ENCODE results near the gene EZR. TPM values are rescaled to one million over a fixed set of nuclear protein-coding genes. Genes with fewer than 3 reads are reported as not detected.

EZR gene
- total and polyA plus RNA-seq, 10 of the 15 experiments (the other 5 are each of a cell fraction or from before 2014, with no cell fraction given): 79.1 to 282 (median 161) TPM

DNA sequence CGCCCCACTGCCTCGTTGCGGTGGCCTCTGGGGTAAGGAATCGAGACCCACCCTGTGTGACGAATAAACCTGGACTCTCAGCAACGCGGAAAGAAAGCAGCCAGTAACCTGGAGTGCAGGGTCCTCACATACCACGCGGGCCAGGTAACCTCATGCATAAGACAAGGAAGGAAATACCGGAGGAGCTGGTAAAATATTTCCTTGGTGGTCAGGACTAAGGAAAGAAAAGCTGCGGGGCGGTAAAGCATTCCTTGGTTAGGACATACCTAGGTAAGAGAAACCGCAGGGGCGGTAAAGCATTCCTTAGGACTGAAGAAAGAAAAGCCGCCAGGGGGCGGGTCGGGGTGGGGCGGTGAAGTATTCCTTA lies 88.6 kb downstream of the EZR start (continued):
- TF ChIP-seq ZZZ3 (IDR thresholded peaks at IDR 0.05; ENCODE audit: control insufficient read depth, insufficient read length, low read depth) (no peak), NR2C1 (IDR thresholded peaks at IDR 0.05) (no peak), EZH2 (IDR thresholded peaks at IDR 0.05; ENCODE audit: borderline replicate concordance, control insufficient read depth, low read depth, low read length) (no peak), DPF2 (IDR thresholded peaks at IDR 0.05) (no peak)

DNA sequence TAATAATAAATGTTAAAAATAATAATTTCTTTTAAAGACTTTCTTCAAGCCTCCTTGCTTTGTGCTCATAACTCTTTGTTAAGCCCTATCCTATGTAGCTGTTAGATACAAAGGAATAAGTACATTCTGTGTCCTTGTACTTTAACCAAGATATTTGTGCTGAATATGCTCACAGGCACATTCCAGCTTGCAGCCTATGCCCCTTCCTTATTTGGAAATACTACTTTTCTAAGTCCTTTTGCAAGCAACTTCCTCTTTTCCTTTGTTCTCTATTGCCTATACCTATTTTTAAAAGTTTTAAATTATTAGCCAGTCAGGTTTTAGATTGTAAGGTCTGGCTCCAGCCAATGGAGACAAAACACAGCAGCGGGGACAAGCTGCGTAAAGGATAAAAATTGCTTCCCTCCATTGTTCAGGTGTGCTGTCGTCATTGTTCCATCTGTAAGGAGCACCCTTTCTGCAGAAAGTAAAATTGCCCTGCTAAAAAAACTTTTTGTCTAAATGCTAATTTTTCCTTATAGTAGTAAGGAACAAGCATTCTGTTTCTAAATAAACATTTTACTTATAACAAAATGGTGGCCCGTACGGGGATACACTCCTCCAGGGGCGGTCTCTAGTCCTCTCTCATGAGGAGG lies 89.1 kb downstream of the EZR start:
- no peaks in the 10 kb centered on the region for H3K79me2 ChIP-seq (ENCODE audit: control insufficient read depth, insufficient read depth, low read length)
- no peaks in the 10 kb centered on the region for H3K27me3 ChIP-seq (replicated peaks in 1 of 2; ENCODE audit: control insufficient read depth in 2 of 2, insufficient read depth in 2 of 2, low read length in 1 of 2)
- no peaks in the 10 kb centered on the region for H3K4me1 ChIP-seq (ENCODE audit: control insufficient read depth, insufficient read depth, low read length)
- no peak for DNase-seq (ENCODE audit: low read depth, low spot score)
- FAIRE-seq: no peak
- no peak for ATAC-seq
- no peak overlapping the region for H3K9ac ChIP-seq (ENCODE audit: control insufficient read depth, insufficient read depth, low read length)
- H3K27ac ChIP-seq (ENCODE audit: control insufficient read depth, insufficient read depth): no peak overlapping the region
- WGBS (ENCODE audit: insufficient coverage, insufficient replicate concordance, low lambda C conversion rate, missing lambda C conversion rate): 94% methylated on average over 6 of the region's 6 CpGs
- H4K20me1 ChIP-seq (ENCODE audit: control insufficient read depth, insufficient read depth): no peaks in the 10 kb centered on the region
- no TSS peak for BruUV-seq (replicated peaks)
- H3K4me2 ChIP-seq (ENCODE audit: control insufficient read depth, insufficient read depth): no peak overlapping the region
- intact Hi-C loops (cut with micrococcal nuclease; ENCODE audit: unreplicated experiment): no loop called here
- in situ Hi-C loops (cut with MboI): no loop called here
- H3K9me3 ChIP-seq (replicated peaks; ENCODE audit: control insufficient read depth, insufficient read depth, low read length): peaks cover 4% of the 10 kb centered on the region; the same call in 2 of the 3 replicates
- ChIA-PET POLR2A (no interaction called here), RAD21 (ENCODE audit: unreplicated experiment) (interaction anchor here (0.7 kb wide), 2 partner anchors 8 to 15 kb away, joined by 3 read pairs; no protein-coding TSS in a partner anchor), SMC1A (ENCODE audit: uncharacterized antibody, unreplicated experiment) (interaction anchor here (0.7 to 1.0 kb wide), 4 partner anchors 16 to 375 kb away, joined by 3 to 5 read pairs (median 4); no protein-coding TSS in a partner anchor), CTCF (interaction anchor here (1.7 kb wide), 1 partner anchor 14 kb away, joined by 4 read pairs; no protein-coding TSS in a partner anchor)
- no peak overlapping the region for H3K4me3 ChIP-seq
- H3K36me3 ChIP-seq (ENCODE audit: control insufficient read depth in 2 of 2, insufficient read depth in 2 of 2, low read length in 1 of 2): no peaks in the 10 kb centered on the region
- H2AFZ ChIP-seq (ENCODE audit: control insufficient read depth, low read depth, low read length): no peak overlapping the region
- TF ChIP-seq ZNF207 (IDR thresholded peaks at IDR 0.05; ENCODE audit: borderline replicate concordance): no peak
- no peak for TF ChIP-seq PAX5 (IDR thresholded peaks at IDR 0.05; ENCODE audit: borderline replicate concordance, low read depth, low read length)
- no peak for TF ChIP-seq WRNIP1 (IDR thresholded peaks at IDR 0.05; ENCODE audit: borderline replicate concordance, low read depth, low read length)
